GM23248 (cell line): ENCODE results near the gene GRWD1. TPM values are rescaled to one million over a fixed set of nuclear protein-coding genes. Genes with fewer than 3 reads are reported as not detected.

Experiments
- DNase-seq: peaks from one replicate; pipeline ENCODE4 v3.0.0-alpha.2; 2015
- H2AFZ ChIP-seq: fragments of 200-600 bp; sonication (generic); 2 replicates; pipeline ENCODE4 v1.6.1; 2016; ENCODE audit warnings: antibody characterized with exemption
- H3F3A ChIP-seq: fragments of 200-600 bp; sonication (generic); 2 replicates; pipeline ENCODE4 v1.6.1; 2016; ENCODE audit warnings: mild to moderate bottlenecking, antibody characterized with exemption, mixed run types; ENCODE audit not compliant: insufficient read depth
- H3K27ac ChIP-seq: fragments of 200-600 bp; sonication (generic); 2 replicates; pipeline ENCODE4 v1.5.1; 2016; ENCODE audit warnings: mild to moderate bottlenecking
- H3K27me3 ChIP-seq: fragments of 200-600 bp; sonication (generic); replicated peaks from 2 replicates; pipeline ENCODE4 v1.6.1; 2016; ENCODE audit warnings: mild to moderate bottlenecking; ENCODE audit not compliant: insufficient read depth
- H3K36me3 ChIP-seq: fragments of 200-600 bp; sonication (generic); 2 replicates; pipeline ENCODE4 v1.6.1; 2016; ENCODE audit warnings: low read depth, mild to moderate bottlenecking
- H3K4me1 ChIP-seq: fragments of 200-600 bp; sonication (generic); 2 replicates; pipeline ENCODE4 v1.6.1; 2016; ENCODE audit warnings: mild to moderate bottlenecking; ENCODE audit not compliant: insufficient read depth
- H3K4me2 ChIP-seq: fragments of 200-600 bp; sonication (generic); one replicate; pipeline ENCODE4 v1.6.1; 2016; ENCODE audit warnings: mild to moderate bottlenecking; ENCODE audit not compliant: unreplicated experiment
- H3K4me3 ChIP-seq: fragments of 200-600 bp; sonication (generic); 2 replicates; pipeline ENCODE4 v1.5.1; 2016; ENCODE audit warnings: mild to moderate bottlenecking
- H3K79me2 ChIP-seq: fragments of 200-600 bp; sonication (generic); 2 replicates; pipeline ENCODE4 v1.6.1; 2016; ENCODE audit warnings: mild to moderate bottlenecking; ENCODE audit not compliant: insufficient read depth
- H3K9ac ChIP-seq: fragments of 200-600 bp; sonication (generic); 2 replicates; pipeline ENCODE4 v1.6.1; 2016; ENCODE audit warnings: mild to moderate bottlenecking
- H3K9me2 ChIP-seq: fragments of 200-600 bp; sonication (generic); 2 replicates; pipeline ENCODE4 v1.6.1; 2016; ENCODE audit warnings: mixed run types, mild to moderate bottlenecking, moderate library complexity; ENCODE audit not compliant: insufficient read depth
- H3K9me3 ChIP-seq: fragments of 200-600 bp; sonication (generic); one replicate; pipeline ENCODE4 v1.6.1; 2017; ENCODE audit warnings: low read depth
- H4K20me1 ChIP-seq: fragments of 200-600 bp; sonication (generic); 2 replicates; pipeline ENCODE4 v1.6.0; 2016; ENCODE audit not compliant: insufficient read depth
- EZH2 ChIP-seq: fragments of 200-600 bp; sonication (generic); IDR thresholded peaks from 2 replicates; pipeline ENCODE4 v1.6.1; 2018; ENCODE audit warnings: antibody characterized with exemption, mild to moderate bottlenecking; ENCODE audit not compliant: insufficient read depth, poor library complexity, severe bottlenecking
- EZH2phosphoT487 ChIP-seq: fragments of 200-600 bp; sonication (generic); IDR thresholded peaks from 2 replicates; pipeline ENCODE4 v1.6.1; 2018; ENCODE audit warnings: antibody characterized with exemption, moderate library complexity, mild to moderate bottlenecking, low read depth; ENCODE audit not compliant: insufficient read depth
- WGBS, 2 experiments: methylation state at CpG; one replicate each; pipeline ENCODE4 v1.1.6; 2015 to 2017; ENCODE audit warnings: low lambda C conversion rate in 2 of 2, low coverage in 1 of 2; ENCODE audit errors: missing lambda C conversion rate in 2 of 2; 5-methylcytosine and 5-hydroxymethylcytosine counted together
- in situ Hi-C: fragments of 300-500 bp; cut with MboI; formaldehyde crosslinking; loops from 2 replicates; pipeline ENCODE4 v1.15.0; 2020
- polyA plus RNA-seq: library from polyadenylated mRNA; unstranded; fragments of >200 nt; fragmentation: Nextera tagmentation; extraction: Ambion mirVana; gene quantifications from 2 replicates; pipeline ENCODE4 v1.2.1, GENCODE V29; 2016
- total RNA-seq: library from RNA; depleted of rRNA; stranded (reverse); fragments of >200 nt; shearing (Covaris generic); gene quantifications from 2 replicates; pipeline ENCODE4 v1.2.3, GENCODE V29; 2014

Gene GRWD1
- total and polyA plus RNA-seq, 2 experiments from 2014 or later, result 34.1 to 36.6 TPM

GRCh38 chr19:48476176-48476575, 30.4 kb downstream of the GRWD1 start:
- Histone ChIP-seq H3K79me2 (peaks cover 21% of the 10 kb centered on the region), H3K9me3 (no peaks in the 10 kb centered on the region), H3K4me2 (no peak overlapping the region), H2AFZ (no peak overlapping the region), H3K9ac (no peak overlapping the region), H3F3A (peaks cover 20% of the 10 kb centered on the region), H3K36me3 (peaks cover 45% of the 10 kb centered on the region), H3K27ac (no peak overlapping the region), H3K9me2 (no peaks in the 10 kb centered on the region), H3K27me3 (no peaks in the 10 kb centered on the region), H4K20me1 (no peaks in the 10 kb centered on the region), H3K4me3 (no peak overlapping the region), H3K4me1 (peaks cover 15% of the 10 kb centered on the region)
- 74 to 79% methylated on average over 8 to 9 of the region's 9 CpGs for WGBS, 2 experiments
- no peak for DNase-seq
- in situ Hi-C loops, result no loop called here
- TF ChIP-seq EZH2phosphoT487, result no peak
- TF ChIP-seq EZH2, result no peak

- Histone ChIP-seq H3K9me2 (no peaks in the 10 kb centered on the region), H3F3A (peaks cover 30% of the 10 kb centered on the region), H3K79me2 (peaks cover 11% of the 10 kb centered on the region; the same call in 1 of the 2 replicates), H4K20me1 (no peaks in the 10 kb centered on the region), H2AFZ (no peak overlapping the region), H3K9me3 (no peaks in the 10 kb centered on the region), H3K4me3 (no peak overlapping the region), H3K4me1 (peaks cover 25% of the 10 kb centered on the region), H3K4me2 (no peak overlapping the region), H3K27me3 (no peaks in the 10 kb centered on the region), H3K36me3 (peaks cover 36% of the 10 kb centered on the region), H3K9ac (no peak overlapping the region), H3K27ac (no peak overlapping the region)
- DNase-seq, result no peak
- in situ Hi-C loops, result no loop called here
- WGBS, 2 experiments, result 77 to 86% methylated on average over 8 to 10 of the region's 10 CpGs
- no peak for TF ChIP-seq EZH2
- TF ChIP-seq EZH2phosphoT487, result no peak
These were observed 31.4 kb downstream of the GRWD1 start for GRCh38 chr19:48477067-48477685.

- DNase-seq, result no peak
- in situ Hi-C loops, result no loop called here
These were observed 32.0 kb downstream of the GRWD1 start for GRCh38 chr19:48477698-48478338.

GRCh38 chr19:48478339-48479256, 32.8 kb downstream of the GRWD1 start:
- Histone ChIP-seq H2AFZ (no peak overlapping the region), H3F3A (peaks cover 34% of the 10 kb centered on the region), H3K27me3 (no peaks in the 10 kb centered on the region), H3K9me3 (no peaks in the 10 kb centered on the region), H3K9me2 (no peaks in the 10 kb centered on the region), H4K20me1 (no peaks in the 10 kb centered on the region), H3K36me3 (peaks cover 25% of the 10 kb centered on the region), H3K4me1 (peaks cover 30% of the 10 kb centered on the region), H3K4me2 (no peak overlapping the region), H3K4me3 (no peak overlapping the region), H3K79me2 (0 out of 2 replicates have a peak, but pooled peaks cover under 1% of the 10 kb centered on the region), H3K27ac (no peak overlapping the region), H3K9ac (no peak overlapping the region)
- 83% methylated on average over 15 to 29 of the region's 29 CpGs for WGBS, 2 experiments
- no peak for DNase-seq
- TF ChIP-seq EZH2 (no peak), EZH2phosphoT487 (no peak)
- in situ Hi-C loops, result no loop called here

More at GRCh38 chr19:48477698-48478338, 32.0 kb downstream of the GRWD1 start:
- Histone ChIP-seq H3K79me2 (peaks cover 8% of the 10 kb centered on the region; the same call in 1 of the 2 replicates), H3K9ac (no peak overlapping the region), H3K27ac (no peak overlapping the region), H3K27me3 (no peaks in the 10 kb centered on the region), H3K4me1 (peaks cover 30% of the 10 kb centered on the region), H3K36me3 (peaks cover 33% of the 10 kb centered on the region), H3K4me2 (no peak overlapping the region), H3F3A (peaks cover 34% of the 10 kb centered on the region), H4K20me1 (no peaks in the 10 kb centered on the region), H3K9me3 (no peaks in the 10 kb centered on the region), H3K9me2 (no peaks in the 10 kb centered on the region), H2AFZ (no peak overlapping the region), H3K4me3 (no peak overlapping the region)
- WGBS, 2 experiments, result 85 to 91% methylated on average over 17 to 22 of the region's 22 CpGs
- TF ChIP-seq EZH2phosphoT487 (no peak), EZH2 (no peak)
